Tibial artery (tissue), 4 donors: ENCODE results near the gene LRRC10.
A peak's percentile ranks its signal among the peaks of the same experiment; 100 is the strongest.

ENCODE experiments used
- DNase-seq, 2 donors: peaks; one replicate each; pipeline ENCODE4 v3.0.0-alpha.2; 2019
- H3K27ac ChIP-seq, 2 donors: fragments of 200-600 bp; sonication (generic) in 1 of 2; 1 replicate in 1 of 2; 2 replicates in 1 of 2; pipeline ENCODE4 v1.5.1; 2018 to 2019; ENCODE audit warnings: mild to moderate bottlenecking in 1 of 2
- H3K27me3 ChIP-seq, 2 donors: fragments of 200-600 bp; sonication (generic) in 1 of 2; one replicate each; pipeline versions ENCODE4 v1.5.1 to v1.6.0; 2016 to 2019
- H3K36me3 ChIP-seq, 3 donors: fragments of 200-600 bp; sonication (generic) in 2 of 3; one replicate each; pipeline ENCODE4 v1.5.1; 2016 to 2019; ENCODE audit warnings: mild to moderate bottlenecking in 2 of 3
- H3K4me1 ChIP-seq, 4 donors: fragments of 200-600 bp; sonication (generic) in 2 of 4; 1 replicate in 3 of 4; 2 replicates in 1 of 4; pipeline ENCODE4 v1.5.1; 2016 to 2019
- H3K4me3 ChIP-seq, 2 donors: fragments of 200-600 bp; sonication (generic) in 1 of 2; 1 replicate in 1 of 2; 2 replicates in 1 of 2; pipeline ENCODE4 v1.5.1; 2018 to 2019; ENCODE audit warnings: mild to moderate bottlenecking in 2 of 2
- H3K9me3 ChIP-seq, 3 donors: fragments of 200-600 bp; sonication (generic) in 1 of 3; one replicate each; pipeline ENCODE4 v1.5.1; 2016 to 2019
- CTCF ChIP-seq, 2 experiments: fragments of 200-600 bp in 1 of 2; fragments of 450-650 bp in 1 of 2; IDR thresholded peaks; one replicate each; pipeline ENCODE4 v1.5.1; 2017 to 2019; ENCODE audit warnings: antibody characterized with exemption in 2 of 2, mild to moderate bottlenecking in 1 of 2, moderate library complexity in 1 of 2
- intact Hi-C: fragments of 100-400 bp; cut with DNase I; formaldehyde crosslinking; loops from one replicate; pipeline ENCODE4 v1.15.0; 2023; ENCODE audit warnings: low total_unique reads

LRRC10 gene

GRCh38 chr12:69610729-69611128, at the start of gene LRRC10:
Gene LRRC10 (minus strand): TSS chr12:69610907. CDS start chr12:69610838, 69 bp downstream.
- intact Hi-C loops: no loop called here
- no peaks in the 10 kb centered on the region for H3K9me3 ChIP-seq

GRCh38 chr12:69660164-69660863, 49.6 kb upstream of the LRRC10 start:
- Histone ChIP-seq H3K4me3 (no peak overlapping the region), H3K27me3 (no peaks in the 10 kb centered on the region), H3K4me1 (peaks cover 0 to 23% (median 9%) of the 10 kb centered on the region in 4 donors), H3K36me3 (no peaks in the 10 kb centered on the region), H3K9me3 (no peaks in the 10 kb centered on the region), H3K27ac (no peak overlapping the region)
- intact Hi-C loops: no loop called here
- DNase-seq: no peak
- TF ChIP-seq CTCF (IDR thresholded peaks at IDR 0.05): no peak

More at GRCh38 chr12:69610729-69611128, at the start of gene LRRC10:
- H3K27me3 ChIP-seq: no peaks in the 10 kb centered on the region
- no peaks in the 10 kb centered on the region for H3K36me3 ChIP-seq
- H3K4me1 ChIP-seq: no peaks in the 10 kb centered on the region
- TF ChIP-seq CTCF (IDR thresholded peaks at IDR 0.05): no peak
- no peak within 1 kb of the TSS for H3K4me3 ChIP-seq
- no peak within 1 kb of the TSS for H3K27ac ChIP-seq
- no peak for DNase-seq

- no peak for TF ChIP-seq CTCF (IDR thresholded peaks at IDR 0.05)
- H3K4me1 ChIP-seq: peaks cover 0 to 26% (median 11%) of the 10 kb centered on the region in 4 donors
- no peak overlapping the region for H3K4me3 ChIP-seq
These were observed 47.5 kb upstream of the LRRC10 start for GRCh38 chr12:69658203-69658602.

GRCh38 chr12:69657376-69658137, 46.9 kb upstream of the LRRC10 start:
- Histone ChIP-seq H3K36me3 (no peaks in the 10 kb centered on the region), H3K27me3 (no peaks in the 10 kb centered on the region), H3K27ac (no peak overlapping the region), H3K4me1 (peaks cover 0 to 26% (median 11%) of the 10 kb centered on the region in 4 donors), H3K9me3 (no peaks in the 10 kb centered on the region), H3K4me3 (no peak overlapping the region)
- no peak for DNase-seq
- intact Hi-C loops: no loop called here
- TF ChIP-seq CTCF (IDR thresholded peaks at IDR 0.05): no peak

More at GRCh38 chr12:69658203-69658602, 47.5 kb upstream of the LRRC10 start:
- no peaks in the 10 kb centered on the region for H3K36me3 ChIP-seq
- no peak overlapping the region for H3K27ac ChIP-seq
- intact Hi-C loops: no loop called here
- no peaks in the 10 kb centered on the region for H3K9me3 ChIP-seq
- H3K27me3 ChIP-seq: no peaks in the 10 kb centered on the region
- no peak for DNase-seq

- Histone ChIP-seq H3K9me3 (no peaks in the 10 kb centered on the region), H3K36me3 (no peaks in the 10 kb centered on the region), H3K4me3 (no peak overlapping the region), H3K4me1 (peaks cover 0 to 26% (median 11%) of the 10 kb centered on the region in 4 donors), H3K27ac (peak overlapping the region; percentile 15 to 30), H3K27me3 (no peaks in the 10 kb centered on the region)
- TF ChIP-seq CTCF (IDR thresholded peaks at IDR 0.05): no peak
- intact Hi-C loops: no loop called here
- no peak for DNase-seq
These were observed 45.1 kb upstream of the LRRC10 start for GRCh38 chr12:69655616-69656340.
